Activated T-helper 1 cell treated with Interleukin-2 at 50 U/mL for 16 hours (primary cell): ENCODE results near the gene BTBD2.

Experiments used
- DNase-seq: peaks from one replicate; pipeline ENCODE4 v3.0.0-alpha.2; 2020; ENCODE audit warnings: low read depth

BTBD2 gene

GRCh38 chr19:2050991-2051772 lies 35.7 kb upstream of the BTBD2 start, which contains the start of gene MKNK2:
TSS of gene MKNK2 (minus strand) at chr19:2051244. CDS start at chr19:2050851, 393 bp downstream.
- peak; percentile 95 for DNase-seq

GRCh38 chr19:2050349-2050990 lies 35.0 kb upstream of the BTBD2 start:
- DNase-seq: no peak

- DNase-seq: peak; percentile 43
Measured at GRCh38 chr19:2049741-2050348, 34.3 kb upstream of the BTBD2 start.

GRCh38 chr19:2048959-2049740 lies 33.6 kb upstream of the BTBD2 start:
- DNase-seq: no peak

GRCh38 chr19:2048104-2048958 lies 32.8 kb upstream of the BTBD2 start:
- DNase-seq: no peak

GRCh38 chr19:2047449-2048103 lies 32.1 kb upstream of the BTBD2 start:
- DNase-seq: no peak

- DNase-seq: no peak
Measured at GRCh38 chr19:2047076-2047448, 31.5 kb upstream of the BTBD2 start.

GRCh38 chr19:2046046-2046907 lies 30.8 kb upstream of the BTBD2 start:
- no peak for DNase-seq

GRCh38 chr19:2045501-2046045 lies 30.1 kb upstream of the BTBD2 start:
- DNase-seq: no peak

- no peak for DNase-seq
Measured at GRCh38 chr19:2044709-2045500, 29.4 kb upstream of the BTBD2 start.

GRCh38 chr19:2043961-2044708 lies 28.6 kb upstream of the BTBD2 start:
- DNase-seq: no peak

- DNase-seq: no peak
Measured at GRCh38 chr19:2043251-2043641, 27.7 kb upstream of the BTBD2 start.

GRCh38 chr19:2042485-2043250 lies 27.2 kb upstream of the BTBD2 start:
- DNase-seq: no peak

- DNase-seq: peak; percentile 99
Measured at GRCh38 chr19:2041683-2042484, 26.4 kb upstream of the BTBD2 start.

GRCh38 chr19:2041433-2041682 lies 25.8 kb upstream of the BTBD2 start:
- DNase-seq: no peak

- DNase-seq: no peak
Measured at GRCh38 chr19:2040647-2041432, 25.3 kb upstream of the BTBD2 start.
